Suprapubic skin (tissue), 3 donors: ENCODE results near the gene MORC4.

Experiments
- CTCF ChIP-seq, 2 donors: fragments of 200-600 bp in 1 of 2; fragments of 450-650 bp in 1 of 2; sonication (generic) in 1 of 2; IDR thresholded peaks; one replicate each; pipeline ENCODE4 v1.5.1; 2016 to 2019; ENCODE audit warnings: antibody characterized with exemption in 2 of 2, mild to moderate bottlenecking in 1 of 2, moderate library complexity in 1 of 2
- EP300 ChIP-seq: sonication (generic); formaldehyde crosslinking; IDR thresholded peaks from one replicate; pipeline ENCODE4 v1.6.1; 2017; ENCODE audit warnings: antibody characterized with exemption
- POLR2A ChIP-seq, 2 donors: fragments of 450-650 bp; IDR thresholded peaks; one replicate each; pipeline ENCODE4 v1.6.1; 2017; ENCODE audit warnings: antibody characterized with exemption in 2 of 2, mild to moderate bottlenecking in 2 of 2, moderate library complexity in 2 of 2

- TF ChIP-seq EP300 (no peak), CTCF (IDR thresholded peaks at IDR 0.05) (no peak), POLR2A (IDR thresholded peaks at IDR 0.05) (no peak)
Measured at GRCh38 chrX:106972896-106973295, 27.1 kb downstream of the MORC4 start.
